ENCODE measurements around the gene FFAR3.

- no peak for TF ChIP-seq YY1 (IDR thresholded peaks at IDR 0.05)
- no peak for TF ChIP-seq CTCF (IDR thresholded peaks at IDR 0.05; ENCODE audit: low read depth, low read length, missing input control)
- TF ChIP-seq MAX (IDR thresholded peaks at IDR 0.05) = no peak
- no peak for TF ChIP-seq HNF4G (IDR thresholded peaks at IDR 0.05)
- no peak for TF ChIP-seq EGR1 (IDR thresholded peaks at IDR 0.05; ENCODE audit: low read depth in 2 of 2)
- TF ChIP-seq RAD21 (IDR thresholded peaks at IDR 0.05) = no peak
- TF ChIP-seq JUND (IDR thresholded peaks at IDR 0.05) = no peak
- TF ChIP-seq TAF1 (conservative IDR thresholded peaks at IDR 0.05) = no peak
- TF ChIP-seq ATF3 (IDR thresholded peaks at IDR 0.05) = no peak
- no peak for TF ChIP-seq NR2F2 (IDR thresholded peaks at IDR 0.05)
- TF ChIP-seq REST (IDR thresholded peaks at IDR 0.05) = no peak
- no peak for TF ChIP-seq FOXA1 (IDR thresholded peaks at IDR 0.05)
- TF ChIP-seq ZBTB33 (IDR thresholded peaks at IDR 0.05) = no peak
Measured at GRCh38 chr19:35383536-35383935, 25.3 kb downstream of the FFAR3 start.
